ENCODE results near the gene CYTH3. TPM values are rescaled to one million over a fixed set of nuclear protein-coding genes. Genes with fewer than 3 reads are reported as not detected.

The CYTH3 gene
- total RNA-seq, 1 experiment from 2014 or later, result 16.7 TPM

GRCh38 chr7:6197801-6198551 is 74.4 kb downstream of the CYTH3 start:
- no peak overlapping the region for H3K4me2 ChIP-seq (ENCODE audit: low read length)
- no peaks in the 10 kb centered on the region for H3K9me2 ChIP-seq (ENCODE audit: insufficient read depth)
- H3K36me3 ChIP-seq (ENCODE audit: control insufficient read depth in 1 of 2, insufficient read depth in 2 of 2, low read length in 2 of 2), result no peaks in the 10 kb centered on the region
- intact Hi-C loops (cut with micrococcal nuclease), result no loop called here
- no peak overlapping the region for H2AFZ ChIP-seq (ENCODE audit: low read depth, low read length, poor library complexity, severe bottlenecking)
- no peaks in the 10 kb centered on the region for H3K4me1 ChIP-seq (ENCODE audit: control insufficient read depth in 1 of 2, insufficient read depth in 2 of 2, low read length in 2 of 2)
- no peak overlapping the region for H3K27ac ChIP-seq (ENCODE audit: low read depth, low read length)
- no peaks in the 10 kb centered on the region for H3K79me2 ChIP-seq (ENCODE audit: insufficient read depth, low read length)
- ChIA-PET POLR2A (no interaction called here), RAD21 (ENCODE audit: low non-redundant PET in 1 of 2, low total read pairs in 2 of 2, uncharacterized antibody in 2 of 2, unreplicated experiment in 2 of 2) (no interaction called here), CTCF (no interaction called here)
- no peak for DNase-seq (ENCODE audit: low read depth, low spot score)
- no peaks in the 10 kb centered on the region for H3K27me3 ChIP-seq (ENCODE audit: insufficient read depth, low read length)
- no peaks in the 10 kb centered on the region for H4K20me1 ChIP-seq (ENCODE audit: insufficient read depth)
- H3K9me3 ChIP-seq (ENCODE audit: control insufficient read depth in 1 of 2, insufficient read depth in 1 of 2, low read depth in 1 of 2, low read length in 2 of 2), result no peaks in the 10 kb centered on the region
- TF ChIP-seq SP1 (IDR thresholded peaks at IDR 0.05; ENCODE audit: low read depth), result no peak
- TF ChIP-seq, protein P1, sequence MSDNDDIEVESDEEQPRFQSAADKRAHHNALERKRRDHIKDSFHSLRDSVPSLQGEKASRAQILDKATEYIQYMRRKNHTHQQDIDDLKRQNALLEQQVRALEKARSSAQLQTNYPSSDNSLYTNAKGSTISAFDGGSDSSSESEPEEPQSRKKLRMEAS (IDR thresholded peaks at IDR 0.05), result no peak
- no peak for TF ChIP-seq FOSL1 (IDR thresholded peaks at IDR 0.05; ENCODE audit: low read depth)
- ATAC-seq, result no peak
- no peak overlapping the region for H3K4me3 ChIP-seq (replicated peaks in 1 of 2; ENCODE audit: low read depth in 1 of 2, low read length in 2 of 2)
- BruUV-seq (replicated peaks), result no TSS peak
- H3K9ac ChIP-seq (ENCODE audit: low read length), result no peak overlapping the region

DNA sequence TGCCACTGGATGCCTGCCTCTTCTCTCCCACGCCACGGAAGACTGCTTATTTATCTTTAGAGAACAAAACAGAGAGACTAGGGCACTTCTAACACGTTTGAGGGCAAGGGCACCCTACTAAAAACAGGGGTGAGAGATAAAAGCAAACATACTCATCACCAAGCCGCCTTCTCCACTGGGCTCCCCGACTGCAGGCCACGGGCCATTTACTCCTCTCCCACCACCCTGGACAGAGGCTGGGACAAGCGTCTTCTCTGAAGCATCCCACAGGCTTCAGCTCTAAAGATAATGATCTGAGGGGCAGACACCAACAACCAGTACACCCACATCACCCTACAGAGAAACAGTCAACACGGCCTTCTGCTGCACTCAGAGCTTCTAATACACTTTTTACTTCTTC is 78.7 kb downstream of the CYTH3 start:
- no TSS peak for BruUV-seq (replicated peaks)
- Histone ChIP-seq H3K27ac (ENCODE audit: low read depth, low read length) (no peak overlapping the region), H3K9me2 (ENCODE audit: insufficient read depth) (no peaks in the 10 kb centered on the region), H3K4me3 (replicated peaks in 1 of 2; ENCODE audit: low read depth in 1 of 2, low read length in 2 of 2) (no peak overlapping the region), H3K36me3 (ENCODE audit: control insufficient read depth in 1 of 2, insufficient read depth in 2 of 2, low read length in 2 of 2) (0 out of 4 replicates have a peak, but pooled peaks cover 0 to 4% of the 10 kb centered on the region in 2 experiments), H4K20me1 (ENCODE audit: insufficient read depth) (no peaks in the 10 kb centered on the region), H2AFZ (ENCODE audit: low read depth, low read length, poor library complexity, severe bottlenecking) (no peak overlapping the region), H3K4me2 (ENCODE audit: low read length) (no peak overlapping the region), H3K27me3 (ENCODE audit: insufficient read depth, low read length) (no peaks in the 10 kb centered on the region), H3K9ac (ENCODE audit: low read length) (no peak overlapping the region), H3K79me2 (ENCODE audit: insufficient read depth, low read length) (0 out of 2 replicates have a peak, but pooled peaks cover 7% of the 10 kb centered on the region), H3K9me3 (ENCODE audit: control insufficient read depth in 1 of 2, insufficient read depth in 1 of 2, low read depth in 1 of 2, low read length in 2 of 2) (no peaks in the 10 kb centered on the region), H3K4me1 (ENCODE audit: control insufficient read depth in 1 of 2, insufficient read depth in 2 of 2, low read length in 2 of 2) (no peaks in the 10 kb centered on the region)
- RAD21 ChIA-PET (ENCODE audit: low non-redundant PET in 1 of 2, low total read pairs in 2 of 2, uncharacterized antibody in 2 of 2, unreplicated experiment in 2 of 2), result no interaction called here
- DNase-seq (ENCODE audit: low read depth, low spot score) (no peak), ATAC-seq (no peak)
- CTCF ChIA-PET, result no interaction called here
- intact Hi-C loops (cut with micrococcal nuclease), result no loop called here
- POLR2A ChIA-PET, result no interaction called here
- no peak for TF ChIP-seq CEBPB (IDR thresholded peaks at IDR 0.05; ENCODE audit: low read depth)
- no peak for TF ChIP-seq JUND (IDR thresholded peaks at IDR 0.05)
- no peak for TF ChIP-seq ATF3 (IDR thresholded peaks at IDR 0.05)
- no peak for TF ChIP-seq YY1 (IDR thresholded peaks at IDR 0.05; ENCODE audit: extremely low read depth, insufficient replicate concordance, low read depth, low read length)
- TF ChIP-seq, protein P2, sequence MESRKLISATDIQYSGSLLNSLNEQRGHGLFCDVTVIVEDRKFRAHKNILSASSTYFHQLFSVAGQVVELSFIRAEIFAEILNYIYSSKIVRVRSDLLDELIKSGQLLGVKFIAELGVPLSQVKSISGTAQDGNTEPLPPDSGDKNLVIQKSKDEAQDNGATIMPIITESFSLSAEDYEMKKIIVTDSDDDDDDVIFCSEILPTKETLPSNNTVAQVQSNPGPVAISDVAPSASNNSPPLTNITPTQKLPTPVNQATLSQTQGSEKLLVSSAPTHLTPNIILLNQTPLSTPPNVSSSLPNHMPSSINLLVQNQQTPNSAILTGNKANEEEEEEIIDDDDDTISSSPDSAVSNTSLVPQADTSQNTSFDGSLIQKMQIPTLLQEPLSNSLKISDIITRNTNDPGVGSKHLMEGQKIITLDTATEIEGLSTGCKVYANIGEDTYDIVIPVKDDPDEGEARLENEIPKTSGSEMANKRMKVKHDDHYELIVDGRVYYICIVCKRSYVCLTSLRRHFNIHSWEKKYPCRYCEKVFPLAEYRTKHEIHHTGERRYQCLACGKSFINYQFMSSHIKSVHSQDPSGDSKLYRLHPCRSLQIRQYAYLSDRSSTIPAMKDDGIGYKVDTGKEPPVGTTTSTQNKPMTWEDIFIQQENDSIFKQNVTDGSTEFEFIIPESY (IDR thresholded peaks at IDR 0.05; ENCODE audit: extremely low read depth, insufficient replicate concordance, low read length), result no peak
- TF ChIP-seq SP1 (IDR thresholded peaks at IDR 0.05; ENCODE audit: low read depth), result no peak
- TF ChIP-seq SRF (IDR thresholded peaks at IDR 0.05; ENCODE audit: low read depth), result no peak
- no peak for TF ChIP-seq POLR2A (IDR thresholded peaks at IDR 0.05; ENCODE audit: borderline replicate concordance, extremely low read depth, insufficient read depth, insufficient read length)
- no peak for TF ChIP-seq ELF1 (IDR thresholded peaks at IDR 0.05; ENCODE audit: borderline replicate concordance, low read depth)
- no peak for TF ChIP-seq EGR1 (IDR thresholded peaks at IDR 0.05; ENCODE audit: low read depth)
- TF ChIP-seq TCF7L2 (IDR thresholded peaks at IDR 0.05; ENCODE audit: borderline replicate concordance, extremely low read depth, insufficient read depth, insufficient read length), result no peak
- no peak for TF ChIP-seq SIN3A (IDR thresholded peaks at IDR 0.05; ENCODE audit: low read depth)
- no peak for TF ChIP-seq EZH2 (IDR thresholded peaks at IDR 0.05)
